ENCODE results near the gene DDX39B. TPM values are rescaled to one million over a fixed set of nuclear protein-coding genes. Genes with fewer than 3 reads are reported as not detected.

DDX39B gene
- total and polyA plus RNA-seq, 9 of the 15 experiments (the other 6 are each of a cell fraction or from before 2014, with no cell fraction given): 479 to 869 (median 592) TPM

- TF ChIP-seq, protein P1, sequence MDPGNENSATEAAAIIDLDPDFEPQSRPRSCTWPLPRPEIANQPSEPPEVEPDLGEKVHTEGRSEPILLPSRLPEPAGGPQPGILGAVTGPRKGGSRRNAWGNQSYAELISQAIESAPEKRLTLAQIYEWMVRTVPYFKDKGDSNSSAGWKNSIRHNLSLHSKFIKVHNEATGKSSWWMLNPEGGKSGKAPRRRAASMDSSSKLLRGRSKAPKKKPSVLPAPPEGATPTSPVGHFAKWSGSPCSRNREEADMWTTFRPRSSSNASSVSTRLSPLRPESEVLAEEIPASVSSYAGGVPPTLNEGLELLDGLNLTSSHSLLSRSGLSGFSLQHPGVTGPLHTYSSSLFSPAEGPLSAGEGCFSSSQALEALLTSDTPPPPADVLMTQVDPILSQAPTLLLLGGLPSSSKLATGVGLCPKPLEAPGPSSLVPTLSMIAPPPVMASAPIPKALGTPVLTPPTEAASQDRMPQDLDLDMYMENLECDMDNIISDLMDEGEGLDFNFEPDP (CRISPR knock-in tag; IDR thresholded peaks at IDR 0.05): no peak
- TF ChIP-seq TEAD4 (IDR thresholded peaks at IDR 0.05; ENCODE audit: low read length): 0 out of 2 replicates have a peak, but pooled peaks have one; percentile 4
- no peak for TF ChIP-seq TEAD4 (CRISPR knock-in tag; IDR thresholded peaks at IDR 0.05; ENCODE audit: borderline replicate concordance)
- TF ChIP-seq GABPA (tag; conservative IDR thresholded peaks at IDR 0.05; ENCODE audit: low read depth): peak; percentile 85; the same call in 1 of the 2 replicates
- peak; percentile 58; the same call in 1 of the 2 replicates for TF ChIP-seq CTBP1 (IDR thresholded peaks at IDR 0.05; ENCODE audit: borderline replicate concordance)
- TF ChIP-seq STAT5A (IDR thresholded peaks at IDR 0.05; ENCODE audit: borderline replicate concordance, low read length): no peak
- peak; percentile 70 for TF ChIP-seq RBBP5 (IDR thresholded peaks at IDR 0.05; ENCODE audit: borderline replicate concordance, insufficient read depth, low read length, poor library complexity, severe bottlenecking)
- no peak for TF ChIP-seq ZNF174 (CRISPR knock-in tag; IDR thresholded peaks at IDR 0.05)
- no peak for TF ChIP-seq TFAM (CRISPR knock-in tag; conservative IDR thresholded peaks at IDR 0.05)
- TF ChIP-seq E2F3 (CRISPR knock-in tag; IDR thresholded peaks at IDR 0.05): 0 out of 2 replicates have a peak, but pooled peaks have one; percentile 56
- TF ChIP-seq, protein P2, sequence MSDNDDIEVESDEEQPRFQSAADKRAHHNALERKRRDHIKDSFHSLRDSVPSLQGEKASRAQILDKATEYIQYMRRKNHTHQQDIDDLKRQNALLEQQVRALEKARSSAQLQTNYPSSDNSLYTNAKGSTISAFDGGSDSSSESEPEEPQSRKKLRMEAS (CRISPR knock-in tag; IDR thresholded peaks at IDR 0.05): peak; percentile 90
- no peak for TF ChIP-seq ATF1 (CRISPR knock-in tag; IDR thresholded peaks at IDR 0.05)
- TF ChIP-seq ATF1 (tag; IDR thresholded peaks at IDR 0.05): peak; percentile 68; the same call in 1 of the 2 replicates
- TF ChIP-seq, protein P3, sequence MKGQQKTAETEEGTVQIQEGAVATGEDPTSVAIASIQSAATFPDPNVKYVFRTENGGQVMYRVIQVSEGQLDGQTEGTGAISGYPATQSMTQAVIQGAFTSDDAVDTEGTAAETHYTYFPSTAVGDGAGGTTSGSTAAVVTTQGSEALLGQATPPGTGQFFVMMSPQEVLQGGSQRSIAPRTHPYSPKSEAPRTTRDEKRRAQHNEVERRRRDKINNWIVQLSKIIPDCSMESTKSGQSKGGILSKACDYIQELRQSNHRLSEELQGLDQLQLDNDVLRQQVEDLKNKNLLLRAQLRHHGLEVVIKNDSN (CRISPR knock-in tag; IDR thresholded peaks at IDR 0.05): peak; percentile 60
- peak; percentile 87 for TF ChIP-seq ZNF592 (IDR thresholded peaks at IDR 0.05)
- no peak for TF ChIP-seq E2F1 (CRISPR knock-in tag; IDR thresholded peaks at IDR 0.05)
Observed at GRCh38 chr6:31547727-31548543, 6.1 kb upstream of the DDX39B start (continued).
